Hematopoietic multipotent progenitor cell treated with erythropoietin and hydrocortisone succinate and interleukin-3 and kit ligand, for 15 days (in vitro differentiated cells): ENCODE measurements around the gene RPL32.
"Not testable (repeated sequence)": the region's sequence is repeated elsewhere in the genome, so short reads cannot be mapped to it uniquely, and the experiment has no call there.

ENCODE experiments used
- DNase-seq: peaks from one replicate; pipeline ENCODE4 v3.0.0-alpha.2; 2015; ENCODE audit warnings: low spot score

Gene RPL32

DNA sequence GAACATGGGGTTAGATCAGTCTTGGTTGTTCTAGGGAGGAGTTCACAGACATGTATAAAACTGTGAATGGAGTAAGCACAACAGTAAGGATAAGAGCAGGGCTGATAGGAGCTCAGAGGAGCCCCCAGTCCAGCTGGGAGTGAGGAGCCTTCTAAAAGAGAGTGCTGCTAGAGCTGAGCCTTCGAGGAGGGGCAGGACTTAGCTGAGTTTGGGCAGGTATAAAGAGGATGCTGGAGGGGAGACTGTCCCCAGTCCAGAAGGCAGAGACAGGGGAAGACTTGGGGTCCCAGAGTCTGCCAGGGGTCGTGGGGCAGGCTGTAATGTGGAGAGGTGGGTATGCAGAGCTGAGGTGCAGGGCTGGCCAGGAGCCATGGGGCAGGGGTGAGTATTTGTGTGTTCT, 32.8 kb downstream of the RPL32 start:
- DNase-seq = no peak

DNA sequence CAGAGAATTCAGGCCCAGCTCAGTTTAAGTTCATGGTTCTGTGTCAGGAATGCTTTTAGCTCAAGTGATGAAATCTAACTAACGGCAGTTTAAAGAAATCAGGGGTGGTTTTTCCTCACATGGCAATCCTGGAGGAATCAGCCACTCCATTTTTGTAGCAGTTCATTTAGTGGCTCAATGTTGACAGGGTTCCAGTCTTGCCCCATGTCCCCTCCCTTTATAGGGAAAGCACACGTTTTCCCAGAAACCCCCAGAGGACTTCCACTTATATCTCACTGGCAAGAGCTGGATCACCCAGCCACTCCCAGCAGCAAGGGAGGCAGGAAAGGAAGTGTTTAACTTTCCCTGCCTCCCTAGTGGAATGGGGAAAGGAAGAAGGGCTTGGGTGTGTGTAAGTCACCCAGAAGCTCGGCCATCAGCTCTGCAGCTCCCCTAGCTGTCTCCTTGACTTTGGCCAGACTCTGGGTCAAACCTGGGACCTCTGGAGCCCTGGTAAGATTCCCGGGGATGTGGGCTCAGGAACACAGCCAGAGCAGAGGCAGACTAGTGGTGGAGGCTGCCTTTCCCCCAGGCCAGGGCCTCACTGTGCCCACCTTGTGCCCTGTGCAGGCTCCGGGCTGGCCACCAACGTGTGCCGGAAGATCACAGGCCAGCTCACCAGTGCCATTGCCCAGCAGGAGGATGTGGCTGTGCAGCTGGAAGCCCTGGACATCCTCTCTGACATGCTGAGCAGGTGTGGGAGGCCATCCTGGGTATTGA, 33.6 kb downstream of the RPL32 start:
- DNase-seq = no peak

DNA sequence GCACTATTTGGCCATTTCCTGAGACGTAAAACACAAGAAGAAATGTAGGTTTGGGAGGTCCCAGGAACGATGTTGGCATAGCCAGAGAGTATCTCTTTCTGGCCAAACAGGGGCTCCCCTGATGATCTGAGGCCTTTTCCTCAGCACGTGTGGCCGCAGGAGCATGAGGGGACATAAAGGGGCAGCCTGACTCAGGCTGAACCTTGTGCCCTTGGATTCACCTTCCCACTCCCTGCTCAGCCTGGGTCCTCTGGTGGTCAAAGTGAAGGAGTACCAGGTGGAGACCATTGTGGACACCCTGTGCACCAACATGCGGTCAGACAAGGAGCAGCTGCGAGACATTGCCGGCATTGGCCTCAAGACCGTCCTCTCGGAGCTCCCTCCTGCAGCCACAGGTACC, 34.3 kb downstream of the RPL32 start:
- DNase-seq = no peak

DNA sequence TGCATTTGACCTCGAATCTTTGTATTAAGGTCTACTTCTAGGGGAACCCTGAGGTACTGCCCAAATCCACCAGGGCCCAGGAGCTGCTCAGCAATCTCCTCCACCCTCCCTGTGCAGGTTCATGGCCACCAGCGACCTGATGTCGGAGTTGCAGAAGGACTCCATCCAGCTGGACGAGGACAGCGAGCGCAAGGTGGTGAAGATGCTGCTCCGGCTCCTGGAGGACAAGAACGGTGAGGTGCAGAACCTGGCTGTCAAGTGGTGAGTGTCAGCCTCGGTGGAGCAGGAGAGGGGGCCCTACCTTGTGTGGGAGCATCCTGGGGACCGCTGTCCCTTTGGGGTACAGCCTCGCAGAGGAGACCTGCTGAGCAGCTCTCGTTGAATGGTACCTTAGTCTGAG, 38.0 kb downstream of the RPL32 start:
- no peak for DNase-seq

DNA sequence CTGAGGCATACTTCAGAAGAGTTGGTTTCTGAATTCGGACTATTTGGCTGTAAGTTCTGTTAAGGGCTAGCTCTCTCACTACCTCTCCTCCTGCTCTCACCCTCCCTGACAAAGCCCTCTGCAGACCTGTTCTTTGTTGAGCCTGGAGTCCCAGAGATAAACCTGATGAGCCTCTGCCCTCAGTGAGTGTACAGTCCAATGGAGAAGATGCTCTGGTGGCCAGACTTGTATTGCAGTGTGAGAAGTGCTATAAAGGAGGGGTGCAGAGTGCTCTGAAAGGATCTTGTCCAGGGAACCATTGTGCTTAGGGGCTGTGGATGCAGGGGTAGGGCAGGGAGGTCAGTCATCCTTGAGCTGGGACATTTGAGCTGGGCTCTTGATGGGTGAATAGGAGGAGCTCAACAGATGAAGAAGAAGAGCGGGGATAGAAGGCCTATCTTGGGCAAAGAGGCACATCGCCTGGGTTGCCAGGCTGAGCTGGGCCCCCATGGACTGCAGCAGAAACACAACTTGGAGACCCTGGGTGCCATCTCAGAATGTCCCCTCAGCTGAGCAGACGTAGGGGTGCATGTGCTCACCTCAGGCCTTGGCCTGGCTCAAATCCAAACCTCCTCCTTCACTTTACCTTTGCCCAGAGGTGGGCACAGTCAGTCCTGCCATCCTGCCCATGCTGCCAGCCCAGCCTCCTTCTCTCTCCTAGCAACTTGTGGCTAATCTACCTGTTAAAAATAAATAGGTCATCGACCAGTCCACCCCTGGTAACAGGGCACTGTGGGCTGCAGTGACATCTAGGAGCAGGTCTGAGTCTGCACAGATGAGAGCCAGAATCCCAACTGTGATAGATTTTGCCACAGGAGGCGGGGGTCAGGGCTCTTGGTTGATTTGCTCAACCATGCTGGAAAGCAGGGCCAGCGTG, 41.6 kb downstream of the RPL32 start:
- DNase-seq = no peak

DNA sequence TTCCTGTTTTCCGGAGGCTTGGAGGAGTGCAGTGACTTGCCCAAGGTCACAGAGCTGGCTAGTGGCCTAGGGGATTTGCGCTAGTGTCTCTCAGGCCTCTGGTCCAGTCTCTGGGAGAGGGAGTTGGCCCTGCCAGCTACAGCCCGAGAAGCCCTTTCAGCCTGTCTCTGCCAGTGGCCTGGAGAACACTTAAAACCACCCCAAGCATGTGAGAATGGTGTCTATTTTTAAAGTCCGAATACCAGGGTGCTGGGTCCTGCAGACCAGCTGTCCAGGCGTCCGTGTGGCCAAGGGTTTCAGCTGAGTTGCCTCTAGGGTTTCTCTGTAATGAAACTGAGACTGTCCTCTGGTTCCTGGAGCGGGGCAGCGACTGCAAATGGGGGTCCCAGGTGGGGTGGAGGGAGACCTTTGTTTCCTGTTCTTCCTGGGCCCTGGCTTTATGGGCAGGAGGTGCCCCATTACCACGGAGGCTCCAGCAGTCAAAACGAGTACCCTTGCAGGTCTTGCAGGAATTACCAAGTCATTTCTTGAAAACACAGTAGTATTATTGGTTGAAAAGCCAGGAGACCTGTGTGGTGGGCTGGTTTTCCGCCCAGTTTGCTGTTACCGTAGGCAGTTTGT, 42.7 kb downstream of the RPL32 start:
- DNase-seq = no peak

DNA sequence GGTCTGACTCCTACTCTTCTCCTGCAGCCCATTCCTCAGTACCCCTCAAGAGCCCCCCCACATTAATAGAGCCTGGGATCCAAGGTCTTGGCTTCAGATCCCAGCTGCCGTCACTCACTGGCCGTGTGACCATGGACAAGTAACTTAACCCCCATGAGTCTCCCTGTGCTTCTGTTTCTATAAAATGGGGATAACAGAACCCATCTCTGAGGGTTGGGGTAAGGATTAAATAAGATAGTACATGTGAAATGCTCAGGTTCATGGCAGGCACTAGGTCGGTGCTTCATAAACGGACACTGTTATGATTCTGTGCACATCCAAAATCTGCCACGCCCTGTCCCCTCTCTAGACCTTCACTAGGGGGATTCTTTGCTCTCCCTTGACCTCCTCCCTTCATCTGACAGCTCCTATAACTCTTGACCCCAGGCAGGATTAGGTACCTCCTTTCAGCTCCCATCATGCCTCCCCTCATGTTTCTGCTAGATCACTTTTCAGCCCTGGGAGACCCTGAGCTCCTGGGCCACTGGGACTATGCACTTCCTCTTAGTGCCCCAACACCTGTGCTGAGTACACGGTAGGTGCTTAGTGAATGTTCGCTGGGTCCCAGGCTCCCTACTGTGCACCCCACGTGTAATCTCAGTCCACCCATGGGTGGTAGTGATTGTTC, 43.3 kb downstream of the RPL32 start:
- no peak for DNase-seq

DNA sequence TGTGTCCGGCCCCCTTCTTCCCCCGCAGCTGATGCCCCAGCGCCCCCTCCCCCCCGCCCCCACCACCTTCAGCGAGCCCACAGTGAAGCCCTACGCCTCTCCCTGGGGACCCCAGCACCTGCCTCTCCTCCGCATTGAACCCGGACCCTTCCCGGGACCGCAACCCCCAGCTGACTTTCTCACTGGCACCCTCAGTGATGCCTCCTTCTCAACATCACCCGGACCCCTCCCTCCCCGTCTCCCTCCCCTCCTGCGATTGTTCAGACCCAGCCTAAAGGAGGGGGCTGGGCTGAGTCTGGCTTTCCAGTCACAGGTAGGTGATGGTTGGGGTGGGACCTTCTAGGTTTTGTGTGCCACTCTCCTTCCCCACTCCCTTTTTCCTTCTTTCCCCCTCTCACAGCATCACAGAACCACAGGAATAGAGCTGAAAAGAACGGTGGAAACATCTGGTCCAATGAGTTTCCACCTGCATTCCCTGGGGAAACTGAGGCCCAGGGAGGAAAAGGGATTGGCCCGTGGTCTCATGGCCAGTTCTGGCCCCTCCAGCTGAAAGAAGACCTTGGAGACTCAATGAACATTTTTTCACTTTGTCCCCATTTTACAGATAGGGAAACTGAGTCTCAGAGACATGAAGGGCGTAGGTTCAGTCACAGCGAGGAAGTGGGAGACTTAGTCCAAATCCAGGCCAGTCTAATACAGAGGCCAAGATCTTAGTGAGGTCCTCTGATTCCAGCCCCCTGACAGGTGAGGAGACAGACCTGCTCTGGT, 44.1 kb downstream of the RPL32 start:
- DNase-seq = no peak

DNA sequence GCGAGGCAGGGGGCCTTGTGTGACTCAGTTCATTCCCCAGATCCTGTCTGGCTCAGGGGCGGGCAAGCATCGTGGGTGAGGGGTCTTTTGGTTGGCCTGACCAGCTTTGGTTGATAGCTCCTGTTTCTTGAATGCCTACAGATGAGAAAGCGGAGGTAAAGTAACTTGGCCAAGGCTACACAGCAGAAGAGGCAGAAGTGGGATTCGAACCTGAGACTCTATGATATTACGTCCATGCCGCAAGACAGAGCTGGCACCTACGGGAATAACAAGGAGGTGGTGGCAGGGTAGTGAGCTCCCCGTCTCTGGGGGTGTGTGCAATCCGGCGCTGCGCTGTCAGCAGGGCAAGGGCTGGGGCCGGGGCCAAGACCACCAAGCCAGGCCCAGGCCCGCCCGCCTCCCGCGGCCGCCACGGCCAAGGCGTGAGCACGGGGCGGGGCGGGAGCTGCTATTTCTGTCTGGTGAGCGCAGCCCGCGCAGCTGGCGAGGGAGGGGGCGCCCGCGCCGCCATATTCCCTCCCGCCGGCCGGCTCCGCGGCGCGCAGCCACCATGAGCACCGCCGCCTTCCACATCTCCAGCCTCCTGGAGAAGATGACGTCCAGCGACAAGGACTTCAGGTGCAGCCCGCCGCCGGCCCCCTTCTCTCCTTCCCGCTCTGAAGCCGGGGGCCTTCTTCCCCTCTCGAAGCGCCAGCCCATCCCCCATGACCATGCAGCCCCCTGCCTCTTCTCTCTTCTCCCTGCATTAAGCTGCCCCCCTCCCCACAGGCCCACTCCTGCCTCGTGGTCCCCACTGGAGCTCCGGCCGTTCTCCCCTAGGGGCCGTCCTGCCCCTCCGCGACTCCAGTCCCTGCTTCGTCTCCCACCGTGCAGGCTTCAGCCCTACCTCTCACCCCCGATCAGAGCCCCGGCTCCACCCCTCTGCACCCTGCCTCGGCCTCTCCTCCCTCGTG, 44.9 kb downstream of the RPL32 start, which contains the start of gene CAND2:
Gene CAND2, plus strand, starts transcription at position 510 of the 953 bp plus-strand sequence. Its CDS starts 41 bp downstream, at position 551.
- DNase-seq = no peak

DNA sequence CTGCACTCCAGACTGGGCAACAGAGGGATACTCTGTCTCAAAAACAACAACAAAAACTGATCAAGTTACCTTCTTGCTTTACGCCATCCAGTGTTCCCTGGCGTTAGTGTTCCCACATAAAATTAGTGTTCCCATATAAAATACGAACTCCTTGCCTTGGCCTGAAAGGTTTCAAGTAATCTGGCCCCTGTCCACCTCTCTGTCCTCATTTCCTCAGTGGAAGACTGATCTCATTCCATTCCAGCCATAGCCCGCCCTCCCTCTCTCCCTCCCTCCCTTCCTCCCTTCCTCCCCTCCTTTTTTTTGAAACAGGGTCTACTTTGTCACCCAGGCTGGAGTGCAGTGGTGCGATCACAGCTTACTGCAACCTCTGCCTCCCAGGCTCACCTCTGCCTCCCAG, 47.7 kb downstream of the RPL32 start:
- DNase-seq = no peak

DNA sequence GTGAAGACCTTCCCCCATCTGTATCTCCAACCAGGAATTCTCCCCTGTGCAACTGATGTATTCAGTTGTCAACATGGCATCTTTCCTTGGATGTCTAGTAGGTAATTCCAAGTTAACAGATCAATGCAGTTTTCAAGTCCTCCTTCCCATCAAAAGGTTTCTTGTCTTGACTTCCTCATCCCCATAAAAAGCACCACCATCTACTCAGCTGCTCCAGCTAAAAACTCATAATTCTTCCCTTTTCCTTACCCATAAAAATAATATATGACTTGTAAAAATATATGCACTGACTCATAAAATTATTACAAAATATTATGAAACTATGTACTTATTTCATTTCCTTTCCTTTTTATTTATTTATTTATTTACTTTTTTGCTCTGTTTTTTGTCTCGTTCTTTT, 49.9 kb downstream of the RPL32 start:
- no peak for DNase-seq

DNA sequence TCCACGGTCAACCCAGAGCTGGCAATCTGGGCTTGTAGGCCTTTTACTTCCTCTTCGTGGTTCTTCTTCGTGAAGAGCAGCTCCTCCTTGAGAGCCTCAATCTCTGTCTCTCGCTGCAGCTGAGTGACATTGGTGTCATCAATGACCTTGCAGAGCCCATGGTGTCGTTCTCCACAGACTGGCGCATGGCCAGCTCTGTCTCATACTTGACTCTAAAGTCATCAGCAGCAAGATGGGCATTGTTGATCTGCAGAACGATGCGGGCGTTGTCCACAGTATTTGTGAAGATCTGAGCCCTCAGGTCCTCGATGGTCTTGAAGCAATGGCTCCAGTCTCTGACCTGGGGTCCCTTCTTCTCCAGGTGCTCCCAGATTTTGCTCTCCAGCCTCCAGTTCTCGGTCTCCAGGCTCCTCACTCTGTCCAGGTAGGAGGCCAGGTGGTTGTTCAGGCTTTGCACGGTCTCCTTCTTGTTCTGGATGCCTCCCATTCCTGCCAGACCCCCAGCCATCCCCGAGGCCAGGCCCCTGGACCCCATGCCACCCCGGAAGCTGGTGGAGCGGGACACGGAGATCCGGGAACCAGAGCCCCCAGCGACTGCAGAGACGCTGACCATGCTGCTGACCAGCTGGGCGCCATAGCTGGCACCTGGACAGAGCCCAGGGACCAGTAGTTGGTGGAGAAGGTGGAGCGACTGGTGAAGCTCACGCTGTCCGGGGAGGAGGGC, 53.2 kb downstream of the RPL32 start:
- DNase-seq = not testable (repeated sequence)

DNA sequence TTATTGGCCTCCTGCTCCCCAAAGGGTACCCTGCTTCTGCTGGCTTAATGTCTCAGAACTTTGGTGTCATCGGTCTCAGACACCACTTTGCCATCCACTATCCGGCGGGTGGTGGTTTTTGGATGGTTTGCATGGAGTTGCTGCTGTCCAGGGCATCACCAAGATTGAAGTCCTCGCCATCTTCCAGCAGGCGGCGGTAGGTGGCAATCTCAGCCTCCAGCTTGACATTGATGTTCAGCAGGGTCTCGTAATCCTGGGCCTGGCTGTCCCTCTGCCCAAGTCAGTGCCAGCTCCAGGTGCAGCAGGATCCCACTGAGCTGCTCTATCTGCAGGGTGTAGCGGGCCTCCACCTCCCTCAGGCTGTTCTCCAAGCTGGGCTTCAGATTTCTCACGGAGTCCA, 54.0 kb downstream of the RPL32 start:
- peak; percentile 50 for DNase-seq

DNA sequence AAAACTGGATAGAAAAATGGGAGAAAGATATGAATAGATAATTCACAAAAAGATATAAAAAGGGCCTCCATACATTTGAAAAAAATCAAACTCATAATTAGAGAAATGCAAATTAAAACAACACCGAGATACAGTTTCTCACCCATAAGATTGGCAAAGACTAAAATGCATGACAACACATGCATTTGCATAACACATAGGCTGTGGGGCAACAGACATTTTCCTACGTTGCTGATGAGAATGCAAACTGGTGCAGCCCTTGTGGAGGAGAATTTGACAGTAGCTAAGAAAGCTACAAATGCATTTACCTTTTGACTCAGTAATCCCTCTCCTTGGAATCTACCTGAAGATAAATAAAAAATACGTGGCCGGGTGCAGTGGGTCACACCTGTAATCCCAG, 56.3 kb downstream of the RPL32 start:
- DNase-seq = no peak
